Measurements from ENCODE around the gene ARGLU1. TPM values are rescaled to one million over a fixed set of nuclear protein-coding genes. Genes with fewer than 3 reads are reported as not detected.
A peak's percentile ranks its signal among the peaks of the same experiment; 100 is the strongest.

ARGLU1 gene
- polyA plus RNA-seq (2013, experiment 1 of 4): 244 TPM
- 234 TPM for polyA plus RNA-seq (2013, experiment 2 of 4)
- polyA plus RNA-seq (2013, experiment 3 of 4): 236 TPM
- polyA plus RNA-seq (2013, experiment 4 of 4): 269 TPM

DNA sequence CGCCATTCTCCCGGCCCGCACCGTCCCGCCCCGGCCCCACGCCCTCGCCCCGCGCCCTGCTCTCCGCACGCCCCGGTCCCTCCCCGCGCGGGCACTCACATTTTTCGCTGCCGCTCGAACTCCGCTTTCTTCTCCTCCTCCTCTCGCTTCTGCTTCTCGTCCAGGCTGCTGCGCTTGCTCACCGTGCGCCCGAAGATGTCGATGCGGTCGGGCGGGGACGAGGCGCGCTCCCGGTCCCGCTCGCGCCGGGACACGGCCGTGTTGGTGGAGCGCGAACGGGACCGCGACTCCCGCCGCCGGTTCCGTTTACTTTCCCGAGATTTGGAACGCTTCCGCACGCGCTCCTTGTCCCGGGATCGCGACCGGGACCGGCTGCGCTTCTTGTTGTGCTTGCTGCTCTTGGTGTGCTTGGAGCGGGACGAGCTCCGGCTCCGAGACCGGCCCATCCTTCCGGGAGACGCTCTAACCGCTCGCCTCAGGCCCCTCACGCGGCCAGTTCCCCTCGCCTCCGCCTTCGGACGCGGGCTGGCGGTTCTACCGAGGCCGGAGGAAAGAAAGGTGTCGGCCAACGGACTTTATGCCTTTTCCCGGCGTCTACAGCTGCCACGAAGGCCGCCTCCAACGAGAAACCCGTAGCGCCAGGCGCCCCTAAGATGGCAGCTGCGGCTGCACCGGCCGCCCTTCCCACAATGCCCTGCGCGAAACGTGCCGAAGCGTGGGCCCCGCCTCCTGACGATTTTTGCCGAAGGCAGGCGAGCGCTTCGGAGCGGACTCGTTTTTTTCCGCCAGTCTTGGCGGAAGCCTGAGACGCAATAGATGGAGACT lies at the start of gene ARGLU1:
Gene ARGLU1 (minus strand): TSS at position 664 of the 825 bp plus-strand sequence. CDS start 218 bp downstream, at position 446.
- peak within 1 kb of the TSS; percentile 86 for H3K27ac ChIP-seq (ENCODE audit: insufficient read depth, low read depth, low read length, poor library complexity, severe bottlenecking)
- H3K27me3 ChIP-seq (ENCODE audit: control insufficient read depth, insufficient read depth, low read length, poor library complexity, severe bottlenecking): no peaks in the 10 kb centered on the region
- H3K9me3 ChIP-seq (ENCODE audit: control insufficient read depth, low read length): no peaks in the 10 kb centered on the region
- H3K4me3 ChIP-seq (ENCODE audit: insufficient read depth, low read depth, low read length): peak within 1 kb of the TSS; percentile 96
- 0% methylated on average over 108 of the region's 108 CpGs for WGBS, 2 experiments
- peaks cover 22% of the 10 kb centered on the region for H3K4me1 ChIP-seq (ENCODE audit: control insufficient read depth, insufficient read depth, low read length)
- no peaks in the 10 kb centered on the region for H3K36me3 ChIP-seq (ENCODE audit: control insufficient read depth, insufficient read depth, low read length)

DNA sequence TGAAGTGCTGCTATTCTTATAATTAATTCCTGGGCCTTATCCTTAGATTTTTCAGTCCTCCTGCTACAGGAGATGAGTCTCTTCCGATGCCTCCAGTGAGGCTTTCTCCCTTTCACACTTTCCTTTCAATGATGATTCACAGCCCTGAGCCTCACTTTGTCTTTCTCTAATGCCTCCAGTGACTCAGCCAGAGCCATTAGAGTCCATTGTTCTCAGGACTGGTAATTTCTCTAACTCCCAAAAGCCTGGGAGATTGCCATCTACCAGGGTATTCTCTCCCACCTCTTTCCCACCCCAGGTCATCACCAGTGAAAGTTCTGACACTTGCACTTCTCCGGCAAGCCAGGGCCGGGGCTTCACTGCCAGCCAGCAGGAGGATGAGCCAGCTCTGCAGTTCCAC lies 49.6 kb upstream of the ARGLU1 start:
- WGBS, 2 experiments: 72 to 75% methylated on average over 3 of the region's 3 CpGs
- no peaks in the 10 kb centered on the region for H3K9me3 ChIP-seq (ENCODE audit: control insufficient read depth, low read length)
- H3K27ac ChIP-seq (ENCODE audit: insufficient read depth, low read depth, low read length, poor library complexity, severe bottlenecking): no peak overlapping the region
- no peaks in the 10 kb centered on the region for H3K36me3 ChIP-seq (ENCODE audit: control insufficient read depth, insufficient read depth, low read length)
- no peaks in the 10 kb centered on the region for H3K27me3 ChIP-seq (ENCODE audit: control insufficient read depth, insufficient read depth, low read length, poor library complexity, severe bottlenecking)
- H3K4me1 ChIP-seq (ENCODE audit: control insufficient read depth, insufficient read depth, low read length): no peaks in the 10 kb centered on the region
- H3K4me3 ChIP-seq (ENCODE audit: insufficient read depth, low read depth, low read length): no peak overlapping the region

GRCh38 chr13:106616729-106617128 lies 48.8 kb upstream of the ARGLU1 start:
- Histone ChIP-seq H3K9me3 (ENCODE audit: control insufficient read depth, low read length) (no peaks in the 10 kb centered on the region), H3K4me3 (ENCODE audit: insufficient read depth, low read depth, low read length) (no peak overlapping the region), H3K4me1 (ENCODE audit: control insufficient read depth, insufficient read depth, low read length) (no peaks in the 10 kb centered on the region), H3K36me3 (ENCODE audit: control insufficient read depth, insufficient read depth, low read length) (no peaks in the 10 kb centered on the region), H3K27ac (ENCODE audit: insufficient read depth, low read depth, low read length, poor library complexity, severe bottlenecking) (no peak overlapping the region), H3K27me3 (ENCODE audit: control insufficient read depth, insufficient read depth, low read length, poor library complexity, severe bottlenecking) (no peaks in the 10 kb centered on the region)
- WGBS, 2 experiments: 82 to 90% methylated on average over 3 of the region's 3 CpGs

- H3K27me3 ChIP-seq (ENCODE audit: control insufficient read depth, insufficient read depth, low read length, poor library complexity, severe bottlenecking): no peaks in the 10 kb centered on the region
- no peaks in the 10 kb centered on the region for H3K9me3 ChIP-seq (ENCODE audit: control insufficient read depth, low read length)
- 95 to 98% methylated on average over 4 of the region's 4 CpGs for WGBS, 2 experiments
- H3K27ac ChIP-seq (ENCODE audit: insufficient read depth, low read depth, low read length, poor library complexity, severe bottlenecking): no peak overlapping the region
- H3K4me1 ChIP-seq (ENCODE audit: control insufficient read depth, insufficient read depth, low read length): no peaks in the 10 kb centered on the region
- H3K4me3 ChIP-seq (ENCODE audit: insufficient read depth, low read depth, low read length): no peak overlapping the region
- no peaks in the 10 kb centered on the region for H3K36me3 ChIP-seq (ENCODE audit: control insufficient read depth, insufficient read depth, low read length)
These were observed 46.9 kb upstream of the ARGLU1 start for GRCh38 chr13:106614874-106615273.

DNA sequence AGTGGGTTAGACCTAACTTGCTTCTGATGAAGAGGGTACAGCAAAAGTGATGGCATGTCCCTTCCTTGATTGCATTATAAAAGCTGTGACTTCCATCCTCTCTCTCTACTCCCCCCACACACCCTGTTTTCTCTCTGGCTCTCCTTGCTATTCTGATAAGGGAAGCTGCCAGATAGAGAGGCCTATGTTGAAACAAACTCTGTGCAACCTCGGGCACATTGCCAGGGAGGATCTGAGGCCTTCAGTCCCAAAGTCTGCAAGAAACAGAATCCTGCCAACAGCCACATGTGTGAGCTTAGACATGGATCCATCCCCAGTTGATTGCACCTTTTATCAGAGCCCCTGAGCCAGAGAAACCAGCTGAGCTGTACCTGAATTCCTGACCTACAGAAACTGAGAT lies 44.8 kb upstream of the ARGLU1 start:
- Histone ChIP-seq H3K27ac (ENCODE audit: insufficient read depth, low read depth, low read length, poor library complexity, severe bottlenecking) (no peak overlapping the region), H3K4me1 (ENCODE audit: control insufficient read depth, insufficient read depth, low read length) (no peaks in the 10 kb centered on the region), H3K27me3 (ENCODE audit: control insufficient read depth, insufficient read depth, low read length, poor library complexity, severe bottlenecking) (no peaks in the 10 kb centered on the region), H3K9me3 (ENCODE audit: control insufficient read depth, low read length) (no peaks in the 10 kb centered on the region), H3K36me3 (ENCODE audit: control insufficient read depth, insufficient read depth, low read length) (no peaks in the 10 kb centered on the region), H3K4me3 (ENCODE audit: insufficient read depth, low read depth, low read length) (no peak overlapping the region)
- WGBS, 2 experiments: 87% methylated on average over 1 of the region's 1 CpG

- Histone ChIP-seq H3K4me1 (ENCODE audit: control insufficient read depth, insufficient read depth, low read length) (no peaks in the 10 kb centered on the region), H3K36me3 (ENCODE audit: control insufficient read depth, insufficient read depth, low read length) (no peaks in the 10 kb centered on the region), H3K9me3 (ENCODE audit: control insufficient read depth, low read length) (no peaks in the 10 kb centered on the region), H3K4me3 (ENCODE audit: insufficient read depth, low read depth, low read length) (no peak overlapping the region), H3K27ac (ENCODE audit: insufficient read depth, low read depth, low read length, poor library complexity, severe bottlenecking) (no peak overlapping the region), H3K27me3 (ENCODE audit: control insufficient read depth, insufficient read depth, low read length, poor library complexity, severe bottlenecking) (no peaks in the 10 kb centered on the region)
- 88 to 96% methylated on average over 1 of the region's 1 CpG for WGBS, 2 experiments
These were observed 42.5 kb upstream of the ARGLU1 start for GRCh38 chr13:106610486-106610885.

DNA sequence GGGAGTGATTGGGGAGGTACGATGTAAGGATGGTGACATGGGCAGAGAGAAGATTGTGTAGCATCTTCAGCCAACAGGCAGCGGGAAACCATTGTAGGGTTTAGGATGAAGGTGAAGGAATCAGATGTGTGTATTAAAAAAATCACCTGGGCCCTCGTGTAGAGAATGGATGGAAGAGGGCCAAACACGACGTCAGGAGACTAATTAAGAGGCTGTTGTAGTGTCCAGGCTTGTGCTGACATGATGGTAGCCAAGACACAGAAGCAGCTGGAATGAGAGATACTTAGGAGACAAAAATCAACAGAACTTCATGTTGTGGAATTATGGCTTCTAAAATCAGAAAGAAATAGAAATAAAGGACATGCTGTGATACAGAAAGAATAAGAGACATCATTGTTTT lies 41.2 kb upstream of the ARGLU1 start:
- Histone ChIP-seq H3K9me3 (ENCODE audit: control insufficient read depth, low read length) (no peaks in the 10 kb centered on the region), H3K36me3 (ENCODE audit: control insufficient read depth, insufficient read depth, low read length) (no peaks in the 10 kb centered on the region), H3K27me3 (ENCODE audit: control insufficient read depth, insufficient read depth, low read length, poor library complexity, severe bottlenecking) (no peaks in the 10 kb centered on the region), H3K4me1 (ENCODE audit: control insufficient read depth, insufficient read depth, low read length) (no peaks in the 10 kb centered on the region), H3K4me3 (ENCODE audit: insufficient read depth, low read depth, low read length) (no peak overlapping the region), H3K27ac (ENCODE audit: insufficient read depth, low read depth, low read length, poor library complexity, severe bottlenecking) (no peak overlapping the region)
- 86 to 89% methylated on average over 5 of the region's 5 CpGs for WGBS, 2 experiments

- Histone ChIP-seq H3K27ac (ENCODE audit: insufficient read depth, low read depth, low read length, poor library complexity, severe bottlenecking) (no peak overlapping the region), H3K4me3 (ENCODE audit: insufficient read depth, low read depth, low read length) (no peak overlapping the region), H3K27me3 (ENCODE audit: control insufficient read depth, insufficient read depth, low read length, poor library complexity, severe bottlenecking) (no peaks in the 10 kb centered on the region), H3K4me1 (ENCODE audit: control insufficient read depth, insufficient read depth, low read length) (no peaks in the 10 kb centered on the region), H3K36me3 (ENCODE audit: control insufficient read depth, insufficient read depth, low read length) (no peaks in the 10 kb centered on the region), H3K9me3 (ENCODE audit: control insufficient read depth, low read length) (no peaks in the 10 kb centered on the region)
- WGBS, 2 experiments: 56 to 63% methylated on average over 5 to 6 of the region's 7 CpGs
These were observed 35.6 kb upstream of the ARGLU1 start for GRCh38 chr13:106603546-106603945.

DNA sequence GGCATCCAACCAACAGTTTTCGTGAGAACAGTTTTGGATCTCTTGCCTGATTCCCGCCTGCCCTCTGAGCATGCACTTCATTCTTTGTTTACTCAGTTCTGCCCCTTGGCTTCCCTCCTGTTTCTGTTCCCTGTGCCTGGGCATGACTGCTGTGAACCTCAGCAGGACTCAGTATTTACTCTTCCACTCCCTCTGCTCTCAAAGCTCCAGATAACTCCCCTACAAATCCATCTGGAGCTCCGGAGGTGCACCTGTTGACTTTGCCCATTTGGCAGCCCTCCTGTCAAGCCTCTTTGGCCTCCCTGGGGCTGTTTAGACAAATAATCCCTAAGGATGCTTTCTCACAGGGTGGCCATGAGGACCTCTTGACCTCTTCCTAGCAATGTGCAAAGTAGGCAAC lies 34.2 kb upstream of the ARGLU1 start:
- Histone ChIP-seq H3K9me3 (ENCODE audit: control insufficient read depth, low read length) (no peaks in the 10 kb centered on the region), H3K36me3 (ENCODE audit: control insufficient read depth, insufficient read depth, low read length) (no peaks in the 10 kb centered on the region), H3K27me3 (ENCODE audit: control insufficient read depth, insufficient read depth, low read length, poor library complexity, severe bottlenecking) (no peaks in the 10 kb centered on the region), H3K4me1 (ENCODE audit: control insufficient read depth, insufficient read depth, low read length) (no peaks in the 10 kb centered on the region), H3K27ac (ENCODE audit: insufficient read depth, low read depth, low read length, poor library complexity, severe bottlenecking) (no peak overlapping the region), H3K4me3 (ENCODE audit: insufficient read depth, low read depth, low read length) (no peak overlapping the region)
- 83 to 88% methylated on average over 3 of the region's 3 CpGs for WGBS, 2 experiments

DNA sequence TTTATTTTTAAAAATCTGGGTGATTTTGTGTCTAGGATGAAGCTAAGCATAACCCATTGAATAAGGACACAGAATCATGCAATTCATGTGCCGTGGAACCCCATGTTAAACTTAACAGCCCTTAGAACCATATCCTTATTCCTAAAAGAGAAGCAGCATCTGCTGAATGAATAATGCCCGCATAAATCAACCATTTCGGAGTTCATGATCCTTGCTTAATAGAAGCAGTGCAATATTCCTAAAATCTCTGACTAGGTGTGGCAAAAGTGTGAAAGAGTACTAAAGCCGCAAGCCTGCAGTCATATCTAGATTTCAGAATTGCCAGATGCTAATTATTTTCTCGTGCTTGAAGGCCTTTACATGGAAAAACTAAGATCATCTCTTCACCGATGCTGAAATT lies 33.6 kb upstream of the ARGLU1 start:
- H3K4me3 ChIP-seq (ENCODE audit: insufficient read depth, low read depth, low read length): no peak overlapping the region
- no peak overlapping the region for H3K27ac ChIP-seq (ENCODE audit: insufficient read depth, low read depth, low read length, poor library complexity, severe bottlenecking)
- no peaks in the 10 kb centered on the region for H3K9me3 ChIP-seq (ENCODE audit: control insufficient read depth, low read length)
- no peaks in the 10 kb centered on the region for H3K27me3 ChIP-seq (ENCODE audit: control insufficient read depth, insufficient read depth, low read length, poor library complexity, severe bottlenecking)
- H3K36me3 ChIP-seq (ENCODE audit: control insufficient read depth, insufficient read depth, low read length): no peaks in the 10 kb centered on the region
- 79 to 83% methylated on average over 6 of the region's 6 CpGs for WGBS, 2 experiments
- H3K4me1 ChIP-seq (ENCODE audit: control insufficient read depth, insufficient read depth, low read length): no peaks in the 10 kb centered on the region
